ENCODE measurements around the gene BTBD6. TPM values are rescaled to one million over a fixed set of nuclear protein-coding genes. Genes with fewer than 3 reads are reported as not detected.
A peak's percentile ranks its signal among the peaks of the same experiment; 100 is the strongest.
"Not testable (repeated sequence)": the region's sequence is repeated elsewhere in the genome, so short reads cannot be mapped to it uniquely, and the experiment has no call there.

The BTBD6 gene
- total RNA-seq, 1 donor from 2014 or later: 35.3 TPM

- Mint-ChIP-seq H3K9me3 (ENCODE audit: unreplicated experiment) (no peaks in the 10 kb centered on the region), H3K36me3 (ENCODE audit: unreplicated experiment) (peaks cover 6% of the 10 kb centered on the region), H3K4me3 (ENCODE audit: unreplicated experiment) (no peak overlapping the region), H3K4me1 (ENCODE audit: unreplicated experiment) (no peaks in the 10 kb centered on the region), H3K27me3 (ENCODE audit: unreplicated experiment) (no peaks in the 10 kb centered on the region), H3K27ac (ENCODE audit: unreplicated experiment) (no peak overlapping the region)
- DNase-seq (ENCODE audit: extremely low spot score, unreplicated experiment): no peak
- TF ChIP-seq CTCF (IDR thresholded peaks at IDR 0.05): no peak
Measured at GRCh38 chr14:105287249-105288102, 39.1 kb downstream of the BTBD6 start.

- H3K27me3 Mint-ChIP-seq (ENCODE audit: unreplicated experiment); H3K27ac Mint-ChIP-seq (ENCODE audit: unreplicated experiment); H3K9me3 Mint-ChIP-seq (ENCODE audit: unreplicated experiment); H3K36me3 Mint-ChIP-seq (ENCODE audit: unreplicated experiment); H3K4me1 Mint-ChIP-seq (ENCODE audit: unreplicated experiment); DNase-seq (ENCODE audit: extremely low spot score, unreplicated experiment); H3K4me3 Mint-ChIP-seq (ENCODE audit: unreplicated experiment): not testable (repeated sequence)
Measured at GRCh38 chr14:105288936-105289335, 40.6 kb downstream of the BTBD6 start.

- Mint-ChIP-seq H3K36me3 (ENCODE audit: unreplicated experiment) (peaks cover 2% of the 10 kb centered on the region), H3K27ac (ENCODE audit: unreplicated experiment) (no peak overlapping the region), H3K27me3 (ENCODE audit: unreplicated experiment) (no peaks in the 10 kb centered on the region), H3K9me3 (ENCODE audit: unreplicated experiment) (no peaks in the 10 kb centered on the region), H3K4me1 (ENCODE audit: unreplicated experiment) (peaks cover 7% of the 10 kb centered on the region), H3K4me3 (ENCODE audit: unreplicated experiment) (no peak overlapping the region)
- TF ChIP-seq CTCF (IDR thresholded peaks at IDR 0.05): peak; percentile 11
- DNase-seq (ENCODE audit: extremely low spot score, unreplicated experiment): no peak
Measured at GRCh38 chr14:105290621-105291346, 42.5 kb downstream of the BTBD6 start.

GRCh38 chr14:105292826-105293711, 44.7 kb downstream of the BTBD6 start:
- H3K36me3 Mint-ChIP-seq (ENCODE audit: unreplicated experiment): no peaks in the 10 kb centered on the region

More at GRCh38 chr14:105292826-105293711, 44.7 kb downstream of the BTBD6 start:
- DNase-seq (ENCODE audit: extremely low spot score, unreplicated experiment): no peak
- Mint-ChIP-seq H3K4me3 (ENCODE audit: unreplicated experiment) (no peak overlapping the region), H3K27ac (ENCODE audit: unreplicated experiment) (no peak overlapping the region), H3K4me1 (ENCODE audit: unreplicated experiment) (peaks cover 8% of the 10 kb centered on the region), H3K9me3 (ENCODE audit: unreplicated experiment) (no peaks in the 10 kb centered on the region), H3K27me3 (ENCODE audit: unreplicated experiment) (no peaks in the 10 kb centered on the region)
- TF ChIP-seq CTCF (IDR thresholded peaks at IDR 0.05): no peak
